ENCODE measurements around the gene PRG3. TPM values are rescaled to one million over a fixed set of nuclear protein-coding genes. Genes with fewer than 3 reads are reported as not detected.

The PRG3 gene
- total RNA-seq, 1 experiment from 2014 or later, result not detected

- peaks cover 44% of the 10 kb centered on the region for H3F3A ChIP-seq (ENCODE audit: insufficient read depth, low read depth)
- CTCF ChIA-PET, result no interaction called here
- no peaks in the 10 kb centered on the region for H3K9me2 ChIP-seq (ENCODE audit: insufficient read depth)
- POLR2A ChIA-PET (ENCODE audit: unreplicated experiment), result no interaction called here
- peaks cover 60% of the 10 kb centered on the region for H3K36me3 ChIP-seq (ENCODE audit: low read depth)
- peaks cover 13% of the 10 kb centered on the region; the same call in 1 of the 2 replicates for H4K20me1 ChIP-seq (ENCODE audit: insufficient read depth)
- no peaks in the 10 kb centered on the region for H3K27me3 ChIP-seq (ENCODE audit: insufficient read depth, low read depth)
- peaks cover 26% of the 10 kb centered on the region for H3K79me2 ChIP-seq (ENCODE audit: low read depth)
- DNase-seq, result no peak
- no peak for TF ChIP-seq EZH2 (IDR thresholded peaks at IDR 0.05; ENCODE audit: low read depth)
- TF ChIP-seq CTCF (conservative IDR thresholded peaks at IDR 0.05), result no peak
- H3K4me2 ChIP-seq, result no peak overlapping the region
- no TSS peak for BruUV-seq (replicated peaks)
- no peaks in the 10 kb centered on the region for H3K9me3 ChIP-seq (ENCODE audit: insufficient read depth, low read depth)
- no peak overlapping the region for H2AFZ ChIP-seq
- no peak overlapping the region for H3K27ac ChIP-seq
- H3K4me3 ChIP-seq, result no peak overlapping the region
- H3K4me1 ChIP-seq (replicated peaks; ENCODE audit: insufficient read depth), result peaks cover 29% of the 10 kb centered on the region
- intact Hi-C loops (cut with micrococcal nuclease; ENCODE audit: unreplicated experiment), result loop anchor here (10.0 kb wide), 2 partner anchors 337 to 447 kb away; partner anchors contain the start of gene ZDHHC5
These were observed 53.2 kb downstream of the PRG3 start for GRCh38 chr11:57327721-57328120.

Other genes starting within 250 kb of the PRG3 start
- gene LRRC55, start 199.2 kb downstream of the PRG3 start, total RNA-seq (2021), result not detected in 2 replicates
- gene APLNR, start 143.9 kb downstream of the PRG3 start, total RNA-seq (2021), result not detected in 2 replicates
- gene TNKS1BP1, start 56.2 kb downstream of the PRG3 start, total RNA-seq (2021), result 181 and 218 TPM in 2 replicates
- gene SSRP1, start 45.3 kb downstream of the PRG3 start, total RNA-seq (2021), result 286 and 290 TPM in 2 replicates
- gene P2RX3, start 42.8 kb downstream of the PRG3 start, total RNA-seq (2021), result not detected in 2 replicates
- not detected in 2 replicates for gene PRG2, start 9.5 kb upstream of the PRG3 start, total RNA-seq (2021)
- 35.7 and 41.3 TPM in 2 replicates for gene SLC43A3, start 46.0 kb upstream of the PRG3 start, total RNA-seq (2021)
- 3.4 and 4.6 TPM in 2 replicates for gene RTN4RL2, start 79.4 kb upstream of the PRG3 start, total RNA-seq (2021)
- gene SLC43A1, start 134.6 kb upstream of the PRG3 start, total RNA-seq (2021), result 3.2 and 4.0 TPM in 2 replicates
- gene TIMM10, start 149.6 kb upstream of the PRG3 start, total RNA-seq (2021), result 90.2 and 94.7 TPM in 2 replicates
- not detected in 2 replicates for gene SMTNL1, start 156.4 kb upstream of the PRG3 start, total RNA-seq (2021)
- gene UBE2L6, start 186.5 kb upstream of the PRG3 start, total RNA-seq (2021), result 121 and 122 TPM in 2 replicates
- gene SERPING1, start 216.5 kb upstream of the PRG3 start, total RNA-seq (2021), result 3.1 TPM in 2 replicates

All from PC-9 (cell line).